ENCODE results near the gene ABHD12.
"Not testable (repeated sequence)": the region's sequence is repeated elsewhere in the genome, so short reads cannot be mapped to it uniquely, and the experiment has no call there.

The ABHD12 gene

GRCh38 chr20:25274891-25275812 lies 115.5 kb downstream of the ABHD12 start:
- no peak for DNase-seq

DNA sequence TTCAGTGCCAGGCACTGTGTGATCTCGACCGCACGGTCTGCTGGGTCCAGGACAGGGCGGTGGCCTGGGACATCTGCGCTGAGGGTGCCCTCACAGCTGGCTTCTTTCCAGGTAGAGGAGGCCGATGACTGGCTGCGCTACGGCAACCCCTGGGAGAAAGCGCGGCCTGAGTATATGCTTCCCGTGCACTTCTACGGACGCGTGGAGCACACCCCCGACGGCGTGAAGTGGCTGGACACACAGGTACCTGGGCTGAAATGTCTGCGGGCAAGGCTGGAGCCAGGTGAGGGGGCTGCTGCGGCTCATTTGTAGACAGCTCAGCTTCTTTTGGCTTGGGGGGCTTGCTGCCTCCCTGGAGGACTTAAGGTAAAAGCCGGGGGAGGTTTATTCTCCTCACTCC lies 116.2 kb downstream of the ABHD12 start:
- no peak for DNase-seq

DNA sequence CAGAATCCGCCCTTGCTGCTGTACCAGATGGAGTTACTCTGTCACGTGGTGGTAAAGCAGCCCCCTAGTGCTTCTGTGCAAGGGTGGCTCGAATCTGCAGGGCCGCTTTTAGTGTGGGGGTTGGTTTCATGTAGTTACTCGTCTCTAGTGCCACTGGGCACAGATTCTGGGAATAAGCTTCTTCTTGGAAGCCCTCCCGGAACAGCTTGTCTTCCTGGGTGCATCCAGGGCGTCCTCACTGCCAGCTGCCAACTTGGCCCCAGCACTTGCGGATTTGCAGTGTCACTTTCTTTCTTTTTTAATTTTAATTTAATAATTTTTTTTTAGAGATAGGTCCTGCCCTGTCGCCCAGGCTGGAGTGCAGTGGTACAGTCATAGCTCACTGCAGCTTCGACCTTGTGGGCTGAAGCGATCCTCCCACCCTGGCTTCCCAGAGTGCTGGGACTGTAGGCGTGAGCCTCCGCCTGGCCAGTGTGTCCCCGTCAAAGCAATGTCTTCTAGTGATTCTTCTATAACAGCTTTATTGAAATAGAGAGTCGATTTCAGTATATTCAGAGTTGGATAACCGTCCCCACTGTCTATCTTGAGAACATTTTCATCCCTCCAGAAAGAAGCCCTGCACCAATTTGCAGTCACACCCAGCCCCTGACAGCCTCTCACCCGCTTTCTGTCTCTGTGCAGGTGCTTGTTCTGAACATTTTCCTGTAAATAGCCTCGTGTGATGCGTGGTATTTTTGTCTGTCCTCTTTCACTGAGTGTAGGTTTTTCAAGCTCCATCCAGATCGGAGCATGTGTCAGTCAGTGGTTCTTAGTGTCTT lies 116.9 kb downstream of the ABHD12 start:
- DNase-seq: no peak

DNA sequence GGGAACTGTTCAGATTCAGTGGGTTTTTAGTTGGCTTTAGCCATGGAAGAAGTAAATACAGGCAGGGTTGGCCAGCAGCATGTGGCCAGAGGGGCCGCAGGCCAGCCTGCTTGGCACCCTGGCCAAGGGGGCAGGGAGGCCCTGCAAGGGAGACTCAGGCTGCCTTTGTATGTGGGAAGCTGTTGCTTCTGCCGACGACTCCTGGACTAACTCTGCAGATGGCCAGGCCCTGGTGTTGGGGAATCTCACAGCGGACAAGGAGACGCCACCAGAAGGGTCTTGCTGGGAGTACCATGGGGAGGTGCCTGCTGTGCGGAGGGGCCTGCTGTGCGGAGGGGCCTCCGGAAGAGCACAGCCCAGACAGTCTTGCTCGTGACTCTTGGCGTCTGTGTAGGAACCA lies 117.6 kb downstream of the ABHD12 start:
- DNase-seq: no peak

GRCh38 chr20:25272223-25273000 lies 118.2 kb downstream of the ABHD12 start:
- no peak for DNase-seq

GRCh38 chr20:25271486-25272222 lies 119.0 kb downstream of the ABHD12 start:
- DNase-seq: no peak

DNA sequence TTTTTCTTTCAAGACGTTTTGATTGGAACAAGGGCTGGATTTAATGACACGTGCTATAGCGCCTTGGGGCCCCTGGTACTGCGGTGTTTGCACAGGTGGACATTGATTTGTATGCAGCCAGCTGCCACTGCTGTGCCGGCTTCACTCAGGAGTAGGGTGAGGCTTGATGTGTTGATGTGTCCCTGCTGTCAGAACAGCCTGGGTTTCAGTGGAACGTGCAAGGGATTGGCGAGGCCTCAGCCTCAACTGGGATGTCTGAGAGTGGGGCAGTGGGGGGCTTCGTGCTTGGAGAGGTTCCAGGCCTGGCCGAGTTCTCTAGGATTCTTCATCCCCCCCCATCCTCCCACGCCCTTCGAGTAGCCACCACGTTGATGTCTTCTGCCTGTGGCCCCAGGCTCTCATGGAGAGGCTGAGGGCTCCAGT lies 119.8 kb downstream of the ABHD12 start:
- peak; percentile 24 to 91 (median 68) for DNase-seq

GRCh38 chr20:25269833-25270170 lies 120.8 kb downstream of the ABHD12 start:
- DNase-seq: no peak

DNA sequence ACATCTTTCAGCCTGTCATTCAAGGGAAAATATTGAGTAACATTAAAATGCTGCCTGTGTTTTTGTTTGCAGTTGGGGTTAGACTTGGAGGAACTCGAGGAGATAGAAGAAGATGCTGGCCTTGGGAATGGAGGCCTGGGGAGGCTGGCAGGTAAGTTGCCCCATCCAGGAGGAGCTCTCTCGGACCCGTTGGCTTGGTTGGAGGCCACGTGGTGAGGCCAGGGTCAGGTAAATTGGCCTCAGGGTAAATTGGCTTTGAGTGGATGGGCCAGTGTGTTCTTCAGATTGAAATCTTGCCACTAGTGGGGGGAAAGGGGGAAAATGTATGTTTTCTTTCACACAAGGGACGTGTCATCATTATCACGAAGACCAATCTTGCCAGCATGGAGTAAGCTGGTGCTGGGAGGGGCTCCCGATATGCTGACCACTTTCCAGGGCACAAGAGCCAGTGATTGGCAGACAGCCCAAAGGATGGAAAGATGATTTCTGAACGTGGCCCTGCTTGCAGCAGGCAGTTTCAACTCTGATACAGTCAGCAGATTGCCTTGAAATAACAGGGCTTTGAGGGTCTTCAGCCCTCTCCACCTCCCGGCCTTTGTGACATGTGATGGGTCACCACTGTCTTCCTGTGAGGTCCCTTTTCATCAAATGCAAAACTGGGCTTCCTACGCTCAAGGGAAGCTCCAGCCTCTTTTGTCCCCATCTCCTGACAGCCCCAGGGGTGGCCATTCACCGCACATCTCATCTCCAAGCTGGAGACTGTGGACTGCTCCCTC lies 121.4 kb downstream of the ABHD12 start:
- DNase-seq: no peak

GRCh38 chr20:25260770-25261437 lies 129.7 kb downstream of the ABHD12 start:
- DNase-seq: not testable (repeated sequence)

DNA sequence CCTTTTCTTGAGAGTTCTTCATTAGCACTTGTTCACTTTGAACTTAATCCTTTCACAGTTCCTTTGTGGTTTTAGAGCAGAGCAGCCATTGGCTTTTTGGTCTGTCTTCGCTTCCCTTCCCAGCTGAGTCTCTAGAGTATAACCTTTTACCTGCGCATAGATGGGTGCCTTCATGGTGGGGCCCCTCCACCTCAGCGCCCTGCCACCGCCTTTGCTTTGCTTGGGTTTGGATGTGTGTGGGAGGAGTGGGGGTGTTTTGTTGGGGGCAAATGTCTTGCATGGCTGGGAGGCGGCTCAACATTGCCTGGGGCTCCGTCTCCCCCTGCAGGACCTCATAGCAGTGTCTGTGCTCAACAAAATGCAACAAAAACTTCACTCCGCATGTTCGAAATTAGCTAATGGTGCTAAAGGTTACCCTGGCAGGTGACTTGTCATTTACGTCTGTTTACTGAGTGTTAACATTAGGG lies 130.8 kb downstream of the ABHD12 start:
- no peak for DNase-seq

- no peak for DNase-seq
Observed at GRCh38 chr20:25259358-25259757, 131.3 kb downstream of the ABHD12 start.

GRCh38 chr20:25258828-25259227 lies 131.8 kb downstream of the ABHD12 start:
- DNase-seq: no peak

DNA sequence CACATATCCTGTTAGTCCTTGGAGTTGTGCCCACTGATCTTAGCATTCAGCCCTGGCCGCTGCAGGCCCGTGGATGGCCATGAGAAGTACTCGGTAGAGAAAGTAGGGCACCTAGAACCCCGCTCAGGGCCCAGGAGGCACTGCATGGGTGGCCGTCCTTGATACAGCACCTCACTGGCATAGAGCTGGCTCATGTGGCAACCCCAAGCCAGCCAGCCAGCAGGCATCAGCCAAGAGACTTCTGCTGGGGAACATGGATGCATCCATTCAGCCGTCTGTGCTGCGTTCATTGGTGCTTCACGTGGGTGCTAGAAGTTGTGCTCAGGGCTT lies 132.2 kb downstream of the ABHD12 start:
- no peak for DNase-seq

DNA sequence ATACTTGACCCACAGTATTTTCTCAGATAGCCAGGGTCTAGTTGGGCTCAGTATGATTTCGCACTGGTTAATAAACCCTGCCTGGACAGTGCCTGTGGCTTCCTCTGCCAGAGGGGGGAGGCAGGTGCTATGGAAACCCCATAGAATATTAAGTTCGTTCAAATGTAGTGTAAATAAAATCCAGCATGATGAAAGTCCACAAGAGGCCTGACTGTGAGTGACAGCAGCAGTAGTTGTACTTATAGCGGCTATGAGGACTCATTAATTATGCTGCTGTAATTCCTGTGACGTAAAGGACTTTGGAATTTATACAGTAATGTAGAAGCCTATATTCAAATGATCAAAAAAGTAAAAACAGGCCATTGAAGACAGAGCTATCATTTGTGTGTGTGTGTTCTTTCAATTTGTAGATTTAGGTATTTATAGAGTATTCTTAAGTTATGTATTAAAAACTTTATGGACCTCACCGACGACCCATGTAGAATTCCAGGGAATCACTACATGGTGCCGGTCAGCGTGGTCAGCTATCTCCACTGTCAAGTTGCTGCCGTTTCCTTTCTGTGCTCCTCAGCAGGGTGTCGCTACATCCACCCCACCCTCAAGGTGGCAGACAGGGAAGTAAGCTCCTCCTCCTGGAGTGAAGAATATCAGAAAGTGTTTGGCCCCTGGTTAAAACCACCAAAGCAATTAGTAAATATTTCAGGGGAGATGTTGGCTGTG lies 132.7 kb downstream of the ABHD12 start:
- DNase-seq: peak in 1 of 3 experiments; percentile 63

GRCh38 chr20:25257130-25257529 lies 133.5 kb downstream of the ABHD12 start:
- no peak for DNase-seq

DNA sequence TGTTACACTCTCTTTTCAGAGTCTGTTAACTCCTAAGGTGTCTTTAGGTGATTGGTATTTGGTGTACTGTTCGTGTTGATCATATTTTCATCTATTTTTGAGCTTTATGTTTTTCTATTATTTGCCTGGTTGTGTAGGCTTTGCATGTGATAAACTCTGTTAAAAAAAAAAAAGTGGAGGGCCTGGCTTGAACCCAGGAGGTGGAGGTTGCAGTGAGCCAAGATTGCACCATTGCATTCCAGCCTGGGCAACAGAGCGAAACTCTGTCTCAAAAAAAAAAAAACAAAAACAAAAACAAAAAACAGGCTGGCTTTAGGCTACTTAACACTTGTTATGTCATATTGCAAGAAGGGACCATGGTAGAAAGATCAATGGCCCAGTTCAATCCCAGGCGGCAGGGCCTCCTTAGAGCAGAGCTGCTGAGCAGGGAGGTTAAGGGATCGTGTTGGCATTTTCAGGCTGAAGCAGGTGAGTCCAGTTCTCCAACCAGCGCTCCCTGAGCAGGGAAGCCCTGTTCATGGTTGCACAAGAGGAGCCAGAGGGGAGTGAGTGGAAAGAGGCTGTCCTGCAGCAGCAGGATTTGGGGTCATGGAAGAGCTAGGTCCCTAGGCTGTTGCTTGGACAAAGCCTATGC lies 134.3 kb downstream of the ABHD12 start:
- DNase-seq: no peak

GRCh38 chr20:25254986-25255680 lies 135.5 kb downstream of the ABHD12 start:
- no peak for DNase-seq

DNA sequence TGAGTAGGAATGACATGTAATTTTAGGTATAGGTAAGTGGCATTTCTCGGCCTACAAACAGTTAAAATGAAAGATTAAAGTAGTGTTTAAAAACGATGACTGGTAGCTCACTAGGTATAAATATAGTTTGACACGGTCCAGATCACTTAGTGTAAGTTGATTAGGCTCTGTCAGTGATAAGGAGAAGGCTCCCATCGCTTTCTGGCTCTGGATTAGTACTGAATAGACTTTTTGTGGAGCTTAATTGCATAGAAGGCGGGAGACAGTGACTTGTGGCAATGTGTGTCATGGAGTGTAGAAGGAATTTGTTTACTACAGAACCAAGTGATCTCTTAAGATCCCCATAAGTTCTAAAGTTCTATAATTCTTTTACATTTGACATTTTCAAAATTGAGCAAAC lies 136.1 kb downstream of the ABHD12 start:
- no peak for DNase-seq

Measured in NCI-H1417 (cell line).